ENCODE results near the gene DSCAM.

DSCAM gene

DNA sequence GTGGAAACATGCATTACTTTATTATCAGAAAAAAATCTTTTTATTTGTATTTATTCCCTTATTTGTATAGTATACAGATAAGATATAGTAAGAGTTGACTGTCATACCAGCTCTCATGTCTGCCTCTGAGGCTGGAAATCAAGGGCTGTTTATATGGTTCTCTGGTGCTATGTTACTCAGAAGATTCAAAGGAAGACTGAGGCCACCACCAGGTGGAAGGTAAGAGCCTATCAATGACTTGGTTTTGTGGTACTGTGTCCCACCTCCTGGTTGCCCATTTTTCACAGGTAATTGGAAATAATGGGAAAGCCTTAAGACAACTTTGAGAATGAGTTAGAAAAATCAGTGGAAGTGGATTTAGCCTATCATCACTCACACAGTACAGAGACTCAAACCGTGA, 342.1 kb downstream of the DSCAM start:
- no peak for TF ChIP-seq POLR2A (IDR thresholded peaks at IDR 0.05; ENCODE audit: low read depth, low read length)
- no peak for TF ChIP-seq POLR2AphosphoS5 (IDR thresholded peaks at IDR 0.05; ENCODE audit: low read depth, low read length)
- no peak for TF ChIP-seq TAF1 (IDR thresholded peaks at IDR 0.05; ENCODE audit: borderline replicate concordance, low read depth, low read length)
- FAIRE-seq: no peak

DNA sequence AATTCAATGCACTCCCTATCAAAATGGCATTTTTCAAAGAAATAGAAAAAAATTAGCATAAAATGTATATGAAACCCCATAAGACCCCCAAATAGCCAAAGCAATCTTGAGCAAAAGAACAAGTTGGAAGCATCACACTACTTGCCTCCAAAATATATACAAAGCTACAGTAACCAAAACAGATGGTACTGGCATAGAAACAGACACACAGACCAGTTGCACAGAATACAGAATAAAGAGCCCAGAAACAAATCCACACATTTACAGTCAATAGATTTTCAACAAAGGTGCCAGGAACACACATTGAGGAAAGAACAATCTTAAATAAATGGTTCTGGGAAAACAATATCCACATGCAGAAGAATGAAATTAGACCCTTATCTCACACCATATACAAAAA, 350.8 kb downstream of the DSCAM start:
- TF ChIP-seq POLR2A (IDR thresholded peaks at IDR 0.05; ENCODE audit: low read depth, low read length) (no peak), POLR2AphosphoS5 (IDR thresholded peaks at IDR 0.05; ENCODE audit: low read depth, low read length) (no peak), TAF1 (IDR thresholded peaks at IDR 0.05; ENCODE audit: borderline replicate concordance, low read depth, low read length) (no peak)
- DNase-seq (ENCODE audit: insufficient read length) (no peak), FAIRE-seq (no peak)

More for the DNA sequence above, 342.1 kb downstream of the DSCAM start:
- DNase-seq (ENCODE audit: insufficient read length): no peak

DNA sequence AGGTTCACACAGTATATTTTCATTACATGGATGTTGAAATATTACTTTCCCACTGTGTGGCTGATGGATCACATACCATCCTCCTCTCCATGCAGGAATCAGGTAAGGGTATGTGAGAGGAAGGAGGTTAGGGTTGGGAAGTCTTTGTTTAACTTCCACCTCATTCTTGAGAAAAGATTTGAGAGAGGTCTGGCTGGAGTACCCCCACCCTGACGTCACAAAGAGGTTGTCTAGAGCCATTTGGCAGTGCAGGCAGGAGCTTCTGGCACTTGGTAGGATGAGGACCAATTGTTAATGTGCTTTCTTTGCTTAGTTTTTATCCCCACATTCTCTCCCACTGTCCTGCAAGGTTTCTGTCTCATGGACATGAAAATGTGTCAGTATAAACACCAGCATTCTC, 356.6 kb downstream of the DSCAM start:
- DNase-seq (ENCODE audit: insufficient read length): no peak
- TF ChIP-seq TAF1 (IDR thresholded peaks at IDR 0.05; ENCODE audit: borderline replicate concordance, low read depth, low read length) (no peak), POLR2AphosphoS5 (IDR thresholded peaks at IDR 0.05; ENCODE audit: low read depth, low read length) (no peak), POLR2A (IDR thresholded peaks at IDR 0.05; ENCODE audit: low read depth, low read length) (no peak)
- no peak for FAIRE-seq

DNA sequence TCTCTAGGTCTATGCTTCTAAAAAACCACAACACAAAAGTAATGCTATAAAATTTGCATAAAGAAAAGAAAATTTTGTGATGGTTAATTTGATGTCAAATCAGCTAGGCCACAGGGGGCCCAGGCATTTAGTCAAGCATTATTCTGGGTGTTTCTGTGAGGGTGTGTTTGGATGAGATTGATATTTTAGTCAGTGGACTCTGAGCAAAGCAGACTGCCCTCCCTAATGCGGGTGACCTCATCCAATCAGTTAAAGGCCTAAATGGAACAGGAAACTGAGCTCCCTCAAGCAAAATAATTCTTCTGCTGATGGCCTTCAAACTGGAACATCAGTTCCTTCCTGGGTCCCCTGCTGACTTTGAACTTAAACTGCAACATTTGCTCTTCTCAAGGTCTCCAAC, 358.0 kb downstream of the DSCAM start:
- DNase-seq (ENCODE audit: insufficient read length) (no peak), FAIRE-seq (no peak)
- no peak for TF ChIP-seq POLR2AphosphoS5 (IDR thresholded peaks at IDR 0.05; ENCODE audit: low read depth, low read length)
- no peak for TF ChIP-seq POLR2A (IDR thresholded peaks at IDR 0.05; ENCODE audit: low read depth, low read length)
- no peak for TF ChIP-seq TAF1 (IDR thresholded peaks at IDR 0.05; ENCODE audit: borderline replicate concordance, low read depth, low read length)

DNA sequence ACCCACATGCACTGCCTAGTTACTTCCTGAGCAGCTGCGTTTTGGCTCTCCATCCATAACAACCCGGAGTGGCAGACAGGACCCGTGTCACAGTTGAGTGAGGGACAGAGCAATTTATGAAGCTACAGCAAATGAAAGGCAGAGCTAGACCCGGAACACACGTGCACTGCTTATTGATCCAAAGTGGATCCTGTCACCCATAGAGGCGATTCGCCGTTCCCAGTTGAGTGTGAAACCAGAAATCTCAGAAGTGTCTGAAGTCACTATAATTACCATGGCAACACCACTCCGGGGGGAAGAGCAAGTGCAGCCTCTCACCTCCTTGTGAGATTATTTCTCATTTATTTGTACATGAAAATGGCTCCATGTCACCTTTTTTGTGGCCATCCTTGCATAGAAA, 365.2 kb downstream of the DSCAM start:
- TF ChIP-seq POLR2AphosphoS5 (IDR thresholded peaks at IDR 0.05; ENCODE audit: low read depth, low read length) (no peak), TAF1 (IDR thresholded peaks at IDR 0.05; ENCODE audit: borderline replicate concordance, low read depth, low read length) (no peak), POLR2A (IDR thresholded peaks at IDR 0.05; ENCODE audit: low read depth, low read length) (no peak)
- FAIRE-seq (no peak), DNase-seq (ENCODE audit: insufficient read length) (no peak)

DNA sequence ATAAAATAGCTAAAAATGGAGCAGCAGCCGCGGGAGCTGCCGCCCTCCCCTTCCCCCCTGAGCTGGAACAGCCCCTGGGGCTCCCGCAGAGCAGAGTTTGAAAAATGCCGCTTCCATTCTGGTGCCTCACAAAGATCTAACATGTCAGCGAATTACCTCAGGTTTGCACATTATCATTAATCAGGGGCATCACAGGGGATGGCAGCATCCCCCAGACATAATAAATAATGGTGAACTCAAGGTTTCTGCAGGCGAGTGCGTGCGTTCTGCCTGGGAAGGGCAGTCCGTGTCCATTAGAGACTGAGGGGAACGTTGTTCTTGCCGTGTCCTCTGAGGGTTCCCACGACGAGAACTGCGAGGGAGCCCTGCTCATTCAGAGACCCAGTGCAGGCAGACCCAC, 372.4 kb downstream of the DSCAM start:
- no peak for TF ChIP-seq POLR2A (IDR thresholded peaks at IDR 0.05; ENCODE audit: low read depth, low read length)
- TF ChIP-seq TAF1 (IDR thresholded peaks at IDR 0.05; ENCODE audit: borderline replicate concordance, low read depth, low read length): no peak
- no peak for TF ChIP-seq POLR2AphosphoS5 (IDR thresholded peaks at IDR 0.05; ENCODE audit: low read depth, low read length)
- DNase-seq (ENCODE audit: insufficient read length): no peak
- FAIRE-seq: no peak

DNA sequence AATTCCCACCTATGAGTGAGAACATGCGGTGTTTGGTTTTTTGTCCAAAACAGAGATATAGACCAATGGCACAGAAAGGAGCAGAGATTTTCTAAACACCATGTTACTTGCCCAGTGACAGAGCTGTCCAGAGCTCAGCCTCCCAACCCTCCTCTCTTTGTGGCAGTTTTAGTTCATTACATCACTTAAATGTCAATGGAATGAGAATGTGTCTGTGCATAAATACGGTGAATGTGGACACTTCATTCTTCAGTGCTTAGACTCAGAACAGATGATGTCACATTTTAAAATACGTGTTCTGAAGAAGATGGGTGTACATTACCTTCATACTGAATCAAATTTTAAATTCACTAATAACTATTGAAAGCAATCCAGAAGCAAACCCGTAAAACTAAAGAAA, 374.9 kb downstream of the DSCAM start:
- FAIRE-seq (no peak), DNase-seq (ENCODE audit: insufficient read length) (no peak)
- TF ChIP-seq POLR2AphosphoS5 (IDR thresholded peaks at IDR 0.05; ENCODE audit: low read depth, low read length) (no peak), TAF1 (IDR thresholded peaks at IDR 0.05; ENCODE audit: borderline replicate concordance, low read depth, low read length) (no peak), POLR2A (IDR thresholded peaks at IDR 0.05; ENCODE audit: low read depth, low read length) (no peak)

DNA sequence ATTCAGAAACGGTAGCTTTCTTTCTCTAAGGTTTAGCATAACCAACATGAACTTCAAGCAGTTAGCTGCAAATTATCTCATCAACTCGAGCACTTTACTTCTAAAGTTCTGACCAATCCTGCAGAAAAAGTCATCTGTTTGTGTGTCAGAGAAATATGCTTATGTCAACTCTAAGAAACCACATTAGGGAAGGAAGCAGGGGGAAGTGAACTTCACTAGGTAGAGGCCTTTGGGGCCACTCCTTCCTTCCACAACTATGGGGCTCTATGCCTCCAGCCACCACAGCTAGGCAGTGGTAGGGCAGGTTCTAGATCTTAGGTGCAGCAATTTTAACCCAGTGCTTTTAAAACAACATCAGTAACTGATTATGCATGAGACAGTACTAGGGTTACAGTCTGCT, 375.9 kb downstream of the DSCAM start:
- no peak for DNase-seq (ENCODE audit: insufficient read length)
- no peak for FAIRE-seq
- no peak for TF ChIP-seq TAF1 (IDR thresholded peaks at IDR 0.05; ENCODE audit: borderline replicate concordance, low read depth, low read length)
- no peak for TF ChIP-seq POLR2A (IDR thresholded peaks at IDR 0.05; ENCODE audit: low read depth, low read length)
- no peak for TF ChIP-seq POLR2AphosphoS5 (IDR thresholded peaks at IDR 0.05; ENCODE audit: low read depth, low read length)

DNA sequence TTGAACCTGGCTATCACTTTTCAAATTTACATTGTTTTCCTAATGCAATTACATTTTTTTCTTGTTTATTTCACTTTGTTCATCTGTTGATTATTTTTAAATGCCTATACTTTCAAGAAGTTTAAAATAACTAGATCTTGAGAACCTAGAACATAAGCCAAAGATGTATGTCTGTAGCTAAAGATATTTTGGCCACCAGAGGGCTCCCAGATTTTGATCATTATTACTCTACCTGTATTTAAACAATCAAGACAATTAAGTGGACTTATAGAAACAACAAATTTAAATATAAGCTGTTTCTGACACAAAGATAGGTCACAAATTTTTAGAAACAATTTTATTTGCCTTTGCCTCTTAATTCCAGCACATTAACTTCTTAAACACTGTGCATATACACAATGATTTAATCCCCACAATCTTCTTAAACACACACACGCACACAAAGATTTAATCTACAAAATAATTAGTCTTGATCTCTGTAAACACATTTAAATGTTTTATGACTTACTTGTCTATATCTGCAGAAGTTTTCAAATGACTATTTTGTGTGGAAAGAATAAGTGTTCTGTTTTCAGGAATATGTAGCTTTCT, 380.0 kb downstream of the DSCAM start:
- FAIRE-seq: no peak
- DNase-seq (ENCODE audit: insufficient read length): no peak
- TF ChIP-seq POLR2AphosphoS5 (IDR thresholded peaks at IDR 0.05; ENCODE audit: low read depth, low read length): no peak
- no peak for TF ChIP-seq TAF1 (IDR thresholded peaks at IDR 0.05; ENCODE audit: borderline replicate concordance, low read depth, low read length)
- TF ChIP-seq POLR2A (IDR thresholded peaks at IDR 0.05; ENCODE audit: low read depth, low read length): no peak

DNA sequence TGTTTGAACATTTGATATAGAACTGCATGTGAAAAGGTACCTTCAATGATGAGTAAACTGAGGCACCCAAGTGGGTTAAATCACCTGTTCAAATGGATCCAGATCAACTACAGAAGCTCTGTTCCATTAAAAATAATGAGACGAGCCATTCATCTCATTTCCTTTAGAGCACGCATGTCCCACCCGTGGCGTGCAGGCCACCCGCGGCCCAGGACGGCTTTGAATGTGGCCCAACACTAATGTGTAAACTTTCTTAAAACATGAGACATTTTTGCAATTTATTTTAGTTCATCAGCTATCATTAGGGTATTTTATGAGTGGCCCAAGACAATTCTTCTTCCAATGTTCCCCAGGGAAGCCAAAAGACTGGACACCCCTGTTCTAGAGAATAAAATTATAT, 381.6 kb downstream of the DSCAM start:
- no peak for DNase-seq (ENCODE audit: insufficient read length)
- no peak for FAIRE-seq
- no peak for TF ChIP-seq TAF1 (IDR thresholded peaks at IDR 0.05; ENCODE audit: borderline replicate concordance, low read depth, low read length)
- no peak for TF ChIP-seq POLR2AphosphoS5 (IDR thresholded peaks at IDR 0.05; ENCODE audit: low read depth, low read length)

DNA sequence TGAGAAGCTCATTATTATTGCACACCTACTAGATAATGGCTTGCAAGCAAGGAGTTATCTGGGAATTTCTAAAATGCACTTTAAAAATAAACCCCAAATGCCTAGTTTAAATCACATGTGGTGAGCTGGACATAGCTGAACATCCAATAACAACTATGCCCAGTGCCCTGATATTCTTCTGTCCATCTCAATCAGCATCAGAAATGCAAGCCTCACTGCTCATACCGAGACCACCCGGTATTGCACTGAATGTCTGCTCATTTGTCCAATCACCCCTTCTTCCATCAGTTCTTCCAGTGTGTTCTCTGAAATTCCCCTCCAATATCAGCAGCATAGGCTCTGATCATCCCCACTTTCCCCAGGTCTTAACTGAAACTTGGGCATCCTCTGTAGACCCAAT, 383.8 kb downstream of the DSCAM start:
- DNase-seq (ENCODE audit: insufficient read length): no peak
- no peak for TF ChIP-seq POLR2AphosphoS5 (IDR thresholded peaks at IDR 0.05; ENCODE audit: low read depth, low read length)
- no peak for TF ChIP-seq TAF1 (IDR thresholded peaks at IDR 0.05; ENCODE audit: borderline replicate concordance, low read depth, low read length)
- TF ChIP-seq POLR2A (IDR thresholded peaks at IDR 0.05; ENCODE audit: low read depth, low read length): no peak
- FAIRE-seq: no peak

DNA sequence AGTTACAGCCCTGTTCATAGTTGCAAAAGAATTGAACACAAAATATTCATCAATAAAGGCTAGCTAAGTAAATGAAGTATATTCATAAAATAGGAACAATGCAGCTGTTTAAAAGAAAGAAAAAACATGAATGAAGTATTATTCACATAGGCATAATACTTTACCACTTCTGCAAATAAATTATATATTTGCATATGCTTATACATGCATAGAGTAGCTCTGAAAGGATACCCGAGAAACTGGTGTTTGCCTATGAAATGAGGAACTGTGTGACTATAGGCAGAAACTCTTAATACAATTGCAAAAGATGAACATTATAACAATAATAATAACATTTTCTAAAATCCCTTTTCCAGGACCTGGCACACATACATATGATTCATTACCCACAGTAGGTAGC, 385.9 kb downstream of the DSCAM start:
- no peak for FAIRE-seq
- TF ChIP-seq POLR2AphosphoS5 (IDR thresholded peaks at IDR 0.05; ENCODE audit: low read depth, low read length): no peak
- no peak for TF ChIP-seq POLR2A (IDR thresholded peaks at IDR 0.05; ENCODE audit: low read depth, low read length)
- TF ChIP-seq TAF1 (IDR thresholded peaks at IDR 0.05; ENCODE audit: borderline replicate concordance, low read depth, low read length): no peak

DNA sequence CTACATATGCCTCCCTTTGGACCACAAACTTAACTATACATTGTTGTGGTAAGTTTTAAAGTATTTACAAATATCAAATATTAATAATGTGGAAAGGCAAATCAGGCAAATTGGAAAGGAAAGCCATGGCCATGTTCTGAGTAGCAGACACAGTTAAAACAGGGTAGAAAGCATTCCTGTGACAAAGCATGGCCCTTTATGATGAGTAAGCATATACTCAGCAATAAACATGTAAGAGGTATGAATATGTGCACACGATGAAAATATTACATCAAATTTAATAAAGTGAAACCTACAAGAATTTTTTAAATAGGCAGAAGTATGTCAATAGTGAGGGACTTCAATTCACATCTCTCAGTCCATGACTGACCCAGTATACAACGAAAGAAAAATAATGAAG, 389.2 kb downstream of the DSCAM start:
- no peak for TF ChIP-seq TAF1 (IDR thresholded peaks at IDR 0.05; ENCODE audit: borderline replicate concordance, low read depth, low read length)
- no peak for TF ChIP-seq POLR2A (IDR thresholded peaks at IDR 0.05; ENCODE audit: low read depth, low read length)
- no peak for TF ChIP-seq POLR2AphosphoS5 (IDR thresholded peaks at IDR 0.05; ENCODE audit: low read depth, low read length)
- DNase-seq (ENCODE audit: insufficient read length) (no peak), FAIRE-seq (no peak)

More for the DNA sequence above, 385.9 kb downstream of the DSCAM start:
- DNase-seq (ENCODE audit: insufficient read length): no peak
